ENCODE data around the gene SF1.

SF1 gene

DNA sequence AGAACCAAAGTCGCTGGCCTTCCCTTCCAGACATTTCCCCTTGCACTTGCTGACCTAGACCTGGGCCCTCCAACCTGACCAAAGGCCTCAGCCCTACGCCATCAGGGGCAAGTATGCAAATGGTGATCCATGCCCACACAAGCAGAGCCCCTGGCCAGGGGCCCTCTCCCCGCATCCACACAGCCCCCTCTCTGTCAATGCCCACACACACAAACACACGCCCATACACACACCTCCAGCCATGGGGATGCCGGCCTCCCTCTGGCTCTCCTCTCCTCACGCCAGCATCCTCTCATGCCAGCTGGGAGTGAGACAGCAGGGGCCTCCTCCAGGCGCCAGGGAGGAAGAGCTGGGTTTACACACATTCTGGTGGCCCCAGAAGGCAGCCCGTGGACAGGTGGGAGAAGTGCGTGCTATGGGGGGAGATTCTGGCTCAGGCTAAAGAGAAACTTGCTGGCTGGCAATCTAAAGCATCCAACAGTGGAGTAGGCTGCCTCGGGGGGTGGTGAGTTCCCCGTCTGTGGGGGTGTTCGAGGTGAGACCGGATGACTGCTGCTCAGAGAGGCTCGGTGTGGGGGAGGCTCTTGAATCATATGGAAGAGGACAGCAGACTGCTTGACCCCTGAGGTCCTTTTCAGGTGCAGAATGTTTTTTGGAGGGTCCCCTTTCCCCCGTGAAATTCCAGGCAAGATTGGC lies 60.1 kb downstream of the SF1 start:
- no peak for TF ChIP-seq CTCF (IDR thresholded peaks at IDR 0.05)
- H2AFZ ChIP-seq: no peak overlapping the region
- H3K9ac ChIP-seq: no peak overlapping the region
- no peaks in the 10 kb centered on the region for H3K36me3 ChIP-seq (ENCODE audit: control insufficient read depth, insufficient read depth, low read length)
- no peaks in the 10 kb centered on the region for H3K27me3 ChIP-seq (ENCODE audit: control insufficient read depth, insufficient read depth, low read length)
- no peaks in the 10 kb centered on the region for H3K4me1 ChIP-seq
- no peak overlapping the region for H3K4me3 ChIP-seq (ENCODE audit: low read depth, low read length)
- no peak overlapping the region for H3K27ac ChIP-seq
- no peaks in the 10 kb centered on the region for H3K79me2 ChIP-seq
- no peak overlapping the region for H3K4me2 ChIP-seq (ENCODE audit: low read length)
- H3K9me3 ChIP-seq (ENCODE audit: control insufficient read depth, low read length): no peaks in the 10 kb centered on the region

DNA sequence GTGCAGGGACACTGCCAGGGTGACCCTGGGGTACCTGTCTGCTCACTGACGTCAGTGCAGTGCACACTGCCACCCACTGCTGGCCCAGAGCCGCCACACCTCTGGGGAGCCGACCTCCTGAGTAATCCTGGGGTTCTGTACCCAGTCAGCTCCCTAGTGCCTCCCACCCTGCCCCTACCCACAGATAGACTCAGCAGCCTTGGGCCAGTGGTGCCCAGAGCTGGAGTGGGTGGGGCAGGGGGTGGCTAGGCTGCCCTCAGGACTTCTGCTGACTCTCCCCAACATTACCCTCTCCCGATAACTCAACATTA lies 61.1 kb downstream of the SF1 start:
- TF ChIP-seq CTCF (IDR thresholded peaks at IDR 0.05): no peak
- Histone ChIP-seq H3K36me3 (ENCODE audit: control insufficient read depth, insufficient read depth, low read length) (no peaks in the 10 kb centered on the region), H3K27ac (no peak overlapping the region), H3K79me2 (no peaks in the 10 kb centered on the region), H3K4me1 (no peaks in the 10 kb centered on the region), H3K9ac (no peak overlapping the region), H3K9me3 (ENCODE audit: control insufficient read depth, low read length) (no peaks in the 10 kb centered on the region), H2AFZ (no peak overlapping the region), H3K4me3 (ENCODE audit: low read depth, low read length) (no peak overlapping the region), H3K4me2 (ENCODE audit: low read length) (no peak overlapping the region), H3K27me3 (ENCODE audit: control insufficient read depth, insufficient read depth, low read length) (no peaks in the 10 kb centered on the region)

GRCh38 chr11:64716473-64717267 lies 61.7 kb downstream of the SF1 start:
- Histone ChIP-seq H3K4me3 (ENCODE audit: low read depth, low read length) (no peak overlapping the region), H3K27me3 (ENCODE audit: control insufficient read depth, insufficient read depth, low read length) (no peaks in the 10 kb centered on the region), H3K27ac (no peak overlapping the region), H3K9me3 (ENCODE audit: control insufficient read depth, low read length) (no peaks in the 10 kb centered on the region), H2AFZ (no peak overlapping the region), H3K36me3 (ENCODE audit: control insufficient read depth, insufficient read depth, low read length) (no peaks in the 10 kb centered on the region), H3K79me2 (no peaks in the 10 kb centered on the region), H3K4me2 (ENCODE audit: low read length) (no peak overlapping the region), H3K4me1 (no peaks in the 10 kb centered on the region), H3K9ac (no peak overlapping the region)
- TF ChIP-seq CTCF (IDR thresholded peaks at IDR 0.05): no peak

GRCh38 chr11:64715756-64716472 lies 62.4 kb downstream of the SF1 start:
- no peaks in the 10 kb centered on the region for H3K79me2 ChIP-seq
- no peaks in the 10 kb centered on the region for H3K27me3 ChIP-seq (ENCODE audit: control insufficient read depth, insufficient read depth, low read length)
- H3K36me3 ChIP-seq (ENCODE audit: control insufficient read depth, insufficient read depth, low read length): no peaks in the 10 kb centered on the region
- H3K27ac ChIP-seq: no peak overlapping the region
- H3K4me1 ChIP-seq: no peaks in the 10 kb centered on the region
- no peak overlapping the region for H3K9ac ChIP-seq
- no peak overlapping the region for H3K4me3 ChIP-seq (ENCODE audit: low read depth, low read length)
- H3K4me2 ChIP-seq (ENCODE audit: low read length): no peak overlapping the region
- no peak overlapping the region for H2AFZ ChIP-seq
- TF ChIP-seq CTCF (IDR thresholded peaks at IDR 0.05): no peak
- no peaks in the 10 kb centered on the region for H3K9me3 ChIP-seq (ENCODE audit: control insufficient read depth, low read length)
